Activated naive CD4-positive, alpha-beta T cell treated with anti-CD3 and anti-CD28 coated beads, Interleukin-2, amount 50 U/mL, for 24 hours (primary cell): ENCODE measurements around the gene NPFFR1.
A peak's percentile ranks its signal among the peaks of the same experiment; 100 is the strongest.
"Not testable (repeated sequence)": the region's sequence is repeated elsewhere in the genome, so short reads cannot be mapped to it uniquely, and the experiment has no call there.

Experiments
- H3K27ac Mint-ChIP-seq: one replicate; pipeline ENCODE4 v1.8.0; 2021; ENCODE audit warnings: mild to moderate bottlenecking, mixed read lengths
- H3K27me3 Mint-ChIP-seq: one replicate; pipeline ENCODE4 v1.8.0; 2021; ENCODE audit warnings: mixed read lengths
- H3K36me3 Mint-ChIP-seq: one replicate; pipeline ENCODE4 v1.8.0; 2021; ENCODE audit warnings: mixed read lengths
- H3K4me1 Mint-ChIP-seq: one replicate; pipeline ENCODE4 v1.8.0; 2021; ENCODE audit warnings: mixed read lengths
- H3K4me3 Mint-ChIP-seq: one replicate; pipeline ENCODE4 v1.8.0; 2021; ENCODE audit warnings: mild to moderate bottlenecking, mixed read lengths
- H3K9me3 Mint-ChIP-seq: one replicate; pipeline ENCODE4 v1.8.0; 2021; ENCODE audit warnings: mixed read lengths

NPFFR1 gene

GRCh38 chr10:70233109-70233938 is 50.5 kb downstream of the NPFFR1 start, which contains the start of gene PPA1:
PPA1 (minus strand) TSS chr10:70233429; CDS start chr10:70233327, 102 bp downstream.
- peaks cover 2% of the 10 kb centered on the region for H3K27me3 Mint-ChIP-seq
- H3K4me1 Mint-ChIP-seq, result peaks cover 29% of the 10 kb centered on the region
- peak within 1 kb of the TSS; percentile 96 for H3K4me3 Mint-ChIP-seq
- peak within 1 kb of the TSS; percentile 98 for H3K27ac Mint-ChIP-seq
- peaks cover 12% of the 10 kb centered on the region for H3K36me3 Mint-ChIP-seq
- no peaks in the 10 kb centered on the region for H3K9me3 Mint-ChIP-seq

GRCh38 chr10:70232859-70233108 is 51.0 kb downstream of the NPFFR1 start:
- H3K4me3 Mint-ChIP-seq, result peak overlapping the region; percentile 96
- peaks cover 12% of the 10 kb centered on the region for H3K36me3 Mint-ChIP-seq
- H3K4me1 Mint-ChIP-seq, result peaks cover 34% of the 10 kb centered on the region
- H3K27ac Mint-ChIP-seq, result peak overlapping the region; percentile 94
- H3K27me3 Mint-ChIP-seq, result no peaks in the 10 kb centered on the region
- H3K9me3 Mint-ChIP-seq, result no peaks in the 10 kb centered on the region

GRCh38 chr10:70232155-70232858 is 51.5 kb downstream of the NPFFR1 start:
- Mint-ChIP-seq H3K4me1 (peaks cover 38% of the 10 kb centered on the region), H3K36me3 (peaks cover 12% of the 10 kb centered on the region), H3K27ac (peak overlapping the region; percentile 94), H3K9me3 (no peaks in the 10 kb centered on the region), H3K4me3 (peak overlapping the region; percentile 96), H3K27me3 (no peaks in the 10 kb centered on the region)

- H3K36me3 Mint-ChIP-seq, result peaks cover 13% of the 10 kb centered on the region
- no peak overlapping the region for H3K4me3 Mint-ChIP-seq
- H3K27me3 Mint-ChIP-seq, result no peaks in the 10 kb centered on the region
- H3K9me3 Mint-ChIP-seq, result no peaks in the 10 kb centered on the region
- H3K4me1 Mint-ChIP-seq, result peaks cover 44% of the 10 kb centered on the region
- H3K27ac Mint-ChIP-seq, result no peak overlapping the region
These were observed 55.3 kb downstream of the NPFFR1 start for GRCh38 chr10:70228491-70228890.

- no peak overlapping the region for H3K4me3 Mint-ChIP-seq
- peaks cover 13% of the 10 kb centered on the region for H3K36me3 Mint-ChIP-seq
- H3K4me1 Mint-ChIP-seq, result peaks cover 46% of the 10 kb centered on the region
- H3K27ac Mint-ChIP-seq, result no peak overlapping the region
- no peaks in the 10 kb centered on the region for H3K27me3 Mint-ChIP-seq
- H3K9me3 Mint-ChIP-seq, result no peaks in the 10 kb centered on the region
These were observed 56.1 kb downstream of the NPFFR1 start for GRCh38 chr10:70227548-70228320.

- no peaks in the 10 kb centered on the region for H3K27me3 Mint-ChIP-seq
- no peak overlapping the region for H3K4me3 Mint-ChIP-seq
- H3K36me3 Mint-ChIP-seq, result peaks cover 10% of the 10 kb centered on the region
- no peaks in the 10 kb centered on the region for H3K9me3 Mint-ChIP-seq
- H3K4me1 Mint-ChIP-seq, result peaks cover 42% of the 10 kb centered on the region
- peak overlapping the region; percentile 27 for H3K27ac Mint-ChIP-seq
These were observed 60.1 kb downstream of the NPFFR1 start for GRCh38 chr10:70223728-70224127.

GRCh38 chr10:70222811-70223447 is 60.9 kb downstream of the NPFFR1 start:
- not testable (repeated sequence) for H3K27me3 Mint-ChIP-seq, H3K4me3 Mint-ChIP-seq, H3K9me3 Mint-ChIP-seq
- peaks cover 34% of the 10 kb centered on the region for H3K4me1 Mint-ChIP-seq
- H3K27ac Mint-ChIP-seq, result peak overlapping the region; percentile 74
- H3K36me3 Mint-ChIP-seq, result peaks cover 11% of the 10 kb centered on the region

GRCh38 chr10:70222340-70222794 is 61.4 kb downstream of the NPFFR1 start:
- peaks cover 29% of the 10 kb centered on the region for H3K4me1 Mint-ChIP-seq
- H3K36me3 Mint-ChIP-seq, result peaks cover 11% of the 10 kb centered on the region

GRCh38 chr10:70221030-70221429 is 62.8 kb downstream of the NPFFR1 start:
- H3K4me3 Mint-ChIP-seq, result no peak overlapping the region
- peaks cover 22% of the 10 kb centered on the region for H3K4me1 Mint-ChIP-seq
- no peaks in the 10 kb centered on the region for H3K9me3 Mint-ChIP-seq
- peak overlapping the region; percentile 76 for H3K27ac Mint-ChIP-seq
- no peaks in the 10 kb centered on the region for H3K27me3 Mint-ChIP-seq
- peaks cover 11% of the 10 kb centered on the region for H3K36me3 Mint-ChIP-seq

More at GRCh38 chr10:70222340-70222794, 61.4 kb downstream of the NPFFR1 start:
- no peaks in the 10 kb centered on the region for H3K9me3 Mint-ChIP-seq
- no peak overlapping the region for H3K27ac Mint-ChIP-seq
- H3K27me3 Mint-ChIP-seq, result no peaks in the 10 kb centered on the region
- H3K4me3 Mint-ChIP-seq, result no peak overlapping the region

GRCh38 chr10:70212879-70213278 is 70.9 kb downstream of the NPFFR1 start:
- no peaks in the 10 kb centered on the region for H3K4me1 Mint-ChIP-seq
- no peak overlapping the region for H3K27ac Mint-ChIP-seq
- no peak overlapping the region for H3K4me3 Mint-ChIP-seq
- H3K27me3 Mint-ChIP-seq, result no peaks in the 10 kb centered on the region
- no peaks in the 10 kb centered on the region for H3K9me3 Mint-ChIP-seq
- peaks cover 6% of the 10 kb centered on the region for H3K36me3 Mint-ChIP-seq

GRCh38 chr10:70212277-70212676 is 71.5 kb downstream of the NPFFR1 start:
- peaks cover 7% of the 10 kb centered on the region for H3K36me3 Mint-ChIP-seq

GRCh38 chr10:70206762-70207161 is 77.0 kb downstream of the NPFFR1 start:
- no peak overlapping the region for H3K27ac Mint-ChIP-seq
- no peaks in the 10 kb centered on the region for H3K27me3 Mint-ChIP-seq
- no peaks in the 10 kb centered on the region for H3K9me3 Mint-ChIP-seq
- peaks cover 11% of the 10 kb centered on the region for H3K36me3 Mint-ChIP-seq
- no peak overlapping the region for H3K4me3 Mint-ChIP-seq
- H3K4me1 Mint-ChIP-seq, result no peaks in the 10 kb centered on the region

More at GRCh38 chr10:70212277-70212676, 71.5 kb downstream of the NPFFR1 start:
- no peaks in the 10 kb centered on the region for H3K4me1 Mint-ChIP-seq
- H3K27me3 Mint-ChIP-seq, result no peaks in the 10 kb centered on the region
- no peak overlapping the region for H3K4me3 Mint-ChIP-seq
- no peak overlapping the region for H3K27ac Mint-ChIP-seq
- no peaks in the 10 kb centered on the region for H3K9me3 Mint-ChIP-seq

GRCh38 chr10:70201105-70201504 is 82.7 kb downstream of the NPFFR1 start:
- Mint-ChIP-seq H3K4me1 (peaks cover 15% of the 10 kb centered on the region), H3K36me3 (peaks cover 29% of the 10 kb centered on the region), H3K27me3 (no peaks in the 10 kb centered on the region), H3K9me3 (no peaks in the 10 kb centered on the region), H3K27ac (no peak overlapping the region), H3K4me3 (no peak overlapping the region)

- Mint-ChIP-seq H3K4me3 (no peak overlapping the region), H3K27ac (no peak overlapping the region), H3K27me3 (no peaks in the 10 kb centered on the region), H3K9me3 (no peaks in the 10 kb centered on the region), H3K36me3 (peaks cover 22% of the 10 kb centered on the region), H3K4me1 (peaks cover 15% of the 10 kb centered on the region)
These were observed 84.9 kb downstream of the NPFFR1 start for GRCh38 chr10:70198696-70199466.
